Endodermal cell (in vitro differentiated cells): ENCODE data around the gene NOXA1. TPM values are rescaled to one million over a fixed set of nuclear protein-coding genes. Genes with fewer than 3 reads are reported as not detected.

Experiments used
- DNase-seq: peaks from one replicate; pipeline ENCODE4 v3.0.0-alpha.2; 2017
- H3K27ac ChIP-seq: 2 replicates; pipeline ENCODE4 v1.5.1; 2013; ENCODE audit warnings: mild to moderate bottlenecking, low read depth, low read length, moderate library complexity
- H3K27me3 ChIP-seq: 2 replicates; pipeline ENCODE4 v1.6.1; 2013; ENCODE audit warnings: mild to moderate bottlenecking, low read length, moderate library complexity; ENCODE audit not compliant: insufficient read depth, control insufficient read depth, poor library complexity, severe bottlenecking
- H3K36me3 ChIP-seq: 2 replicates; pipeline ENCODE4 v1.7.0; 2013; ENCODE audit warnings: mild to moderate bottlenecking, low read length, moderate library complexity; ENCODE audit not compliant: control insufficient read depth, insufficient read depth
- H3K4me1 ChIP-seq: one replicate; pipeline ENCODE4 v1.7.0; 2013; ENCODE audit warnings: low read length; ENCODE audit not compliant: control insufficient read depth, insufficient read depth
- H3K4me3 ChIP-seq: 2 replicates; pipeline ENCODE4 v1.5.1; 2013; ENCODE audit warnings: mild to moderate bottlenecking, low read length, moderate library complexity
- H3K9ac ChIP-seq: 2 replicates; pipeline ENCODE4 v1.6.1; 2013; ENCODE audit warnings: mild to moderate bottlenecking, low read length, moderate library complexity; ENCODE audit not compliant: poor library complexity, severe bottlenecking; ENCODE audit errors: extremely low read depth
- H3K9me3 ChIP-seq: 2 replicates; pipeline ENCODE4 v1.6.1; 2013; ENCODE audit warnings: mild to moderate bottlenecking, low read length, moderate library complexity; ENCODE audit not compliant: control insufficient read depth
- H3K27ac Mint-ChIP-seq: 2 replicates; pipeline ENCODE4 v1.8.0; 2020; ENCODE audit warnings: mixed read lengths
- H3K27me3 Mint-ChIP-seq: 2 replicates; pipeline ENCODE4 v1.8.0; 2021; ENCODE audit warnings: mild to moderate bottlenecking, mixed read lengths; ENCODE audit not compliant: insufficient read depth
- H3K36me3 Mint-ChIP-seq: 2 replicates; pipeline ENCODE4 v1.8.0; 2020; ENCODE audit warnings: low read depth, mixed read lengths
- H3K4me1 Mint-ChIP-seq: 2 replicates; pipeline ENCODE4 v1.8.0; 2020; ENCODE audit warnings: mixed read lengths
- H3K4me3 Mint-ChIP-seq: 2 replicates; pipeline ENCODE4 v1.8.0; 2020; ENCODE audit warnings: mild to moderate bottlenecking, moderate library complexity, mixed read lengths
- H3K9me3 Mint-ChIP-seq: 2 replicates; pipeline ENCODE4 v1.8.0; 2020; ENCODE audit warnings: mild to moderate bottlenecking, mixed read lengths
- CTCF ChIP-seq: fragments of 200-600 bp; sonication (generic); conservative IDR thresholded peaks from 2 replicates; pipeline ENCODE4 v1.5.0; 2021; ENCODE audit warnings: antibody characterized with exemption, mild to moderate bottlenecking
- WGBS, 2 experiments: methylation state at CpG; one replicate each; pipeline versions ENCODE4 v1.1.5 to v1.1.7; 2013; ENCODE audit warnings: missing lambda C conversion rate in 2 of 2, mixed read lengths in 1 of 2; ENCODE audit not compliant: insufficient coverage in 1 of 2, insufficient read length in 1 of 2; 5-methylcytosine and 5-hydroxymethylcytosine counted together
- total RNA-seq, 2 donors: library from RNA; stranded (reverse); fragmentation: NEBNext Ultra II Directional in 1 of 2; extraction: Animal tissue kit (Norgen Biotek cat#: 25700) in 1 of 2; gene quantifications; 2 replicates in 1 of 2; 3 replicates in 1 of 2; pipeline ENCODE4 v1.2.1, GENCODE V29; 2021

NOXA1 gene
- total RNA-seq, 2 donors from 2014 or later, result 5.0 to 5.9 TPM

DNA sequence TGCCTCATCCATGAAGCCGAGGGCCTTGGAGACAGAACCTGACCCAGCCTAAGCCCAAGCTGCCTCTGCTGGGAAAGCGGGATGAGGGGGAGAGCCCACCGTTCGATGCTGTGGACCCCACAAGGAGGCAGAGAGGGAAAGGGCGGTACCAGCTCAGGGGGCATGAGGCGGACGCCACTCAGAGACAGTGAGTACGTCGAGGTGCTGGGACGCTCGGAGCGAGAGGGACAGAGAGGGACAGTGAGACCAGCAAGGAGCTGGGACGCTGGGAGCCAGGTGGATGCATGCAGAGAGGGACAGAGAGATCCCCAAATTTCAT, 33.8 kb upstream of the NOXA1 start:
- Mint-ChIP-seq H3K27me3 (no peaks in the 10 kb centered on the region), H3K4me1 (no peaks in the 10 kb centered on the region), H3K27ac (no peak overlapping the region), H3K36me3 (peaks cover 6% of the 10 kb centered on the region), H3K4me3 (no peak overlapping the region), H3K9me3 (no peaks in the 10 kb centered on the region)
- DNase-seq, result no peak
- Histone ChIP-seq H3K4me1 (no peaks in the 10 kb centered on the region), H3K9me3 (no peaks in the 10 kb centered on the region), H3K27me3 (no peaks in the 10 kb centered on the region), H3K36me3 (no peaks in the 10 kb centered on the region), H3K4me3 (no peak overlapping the region), H3K9ac (no peak overlapping the region), H3K27ac (no peak overlapping the region)
- TF ChIP-seq CTCF, result no peak
- 94 to 95% methylated on average over 11 to 13 of the region's 13 CpGs for WGBS, 2 experiments

- no peaks in the 10 kb centered on the region for H3K4me1 ChIP-seq
- Mint-ChIP-seq H3K36me3 (peaks cover 6% of the 10 kb centered on the region), H3K4me3 (no peak overlapping the region), H3K9me3 (no peaks in the 10 kb centered on the region), H3K27ac (no peak overlapping the region), H3K27me3 (no peaks in the 10 kb centered on the region), H3K4me1 (no peaks in the 10 kb centered on the region)
- H3K27me3 ChIP-seq, result no peaks in the 10 kb centered on the region
- H3K4me3 ChIP-seq, result no peak overlapping the region
- H3K36me3 ChIP-seq, result no peaks in the 10 kb centered on the region
- peak overlapping the region; percentile 2 for H3K27ac ChIP-seq
- DNase-seq, result no peak
- WGBS, 2 experiments, result 94 to 96% methylated on average over 38 to 42 of the region's 42 CpGs
- no peaks in the 10 kb centered on the region for H3K9me3 ChIP-seq
- no peak for TF ChIP-seq CTCF
- H3K9ac ChIP-seq, result no peak overlapping the region
Measured at GRCh38 chr9:137390553-137391410, 32.4 kb upstream of the NOXA1 start.

- Histone ChIP-seq H3K4me1 (no peaks in the 10 kb centered on the region), H3K9me3 (no peaks in the 10 kb centered on the region), H3K4me3 (no peak overlapping the region), H3K27me3 (no peaks in the 10 kb centered on the region), H3K27ac (peak overlapping the region; percentile 2), H3K9ac (no peak overlapping the region), H3K36me3 (no peaks in the 10 kb centered on the region)
- H3K36me3 Mint-ChIP-seq, result peaks cover 6% of the 10 kb centered on the region
- no peak for DNase-seq
- H3K27me3 Mint-ChIP-seq, result no peaks in the 10 kb centered on the region
- no peak overlapping the region for H3K4me3 Mint-ChIP-seq
- no peak for TF ChIP-seq CTCF
- no peak overlapping the region for H3K27ac Mint-ChIP-seq
- no peaks in the 10 kb centered on the region for H3K9me3 Mint-ChIP-seq
- WGBS, 2 experiments, result 88 to 89% methylated on average over 6 to 22 of the region's 22 CpGs
- no peaks in the 10 kb centered on the region for H3K4me1 Mint-ChIP-seq
Measured at GRCh38 chr9:137391411-137391754, 31.8 kb upstream of the NOXA1 start.
